GM13977 (cell line): ENCODE data around the gene COL27A1.

Experiments
- DNase-seq: peaks from one replicate; pipeline ENCODE4 v3.0.0; 2012; ENCODE audit warnings: low spot score
- in situ Hi-C: fragments of 300-500 bp; cut with MboI; formaldehyde crosslinking; loops from one replicate; pipeline ENCODE4 v1.12.0; 2022; ENCODE audit warnings: low sequenced_read_pairs, low pct_unique_long_range_greater_than_20kb, mixed read lengths, inconsistent platforms; ENCODE audit not compliant: unreplicated experiment
- TF ChIP-seq, protein P1 (sequence below): IDR thresholded peaks from 2 replicates; pipeline ENCODE4 v1.5.1; 2012; ENCODE audit warnings: mild to moderate bottlenecking, control low read depth; ENCODE audit not compliant: insufficient read depth; ENCODE audit errors: extremely low read depth, missing control alignments

Gene COL27A1

DNA sequence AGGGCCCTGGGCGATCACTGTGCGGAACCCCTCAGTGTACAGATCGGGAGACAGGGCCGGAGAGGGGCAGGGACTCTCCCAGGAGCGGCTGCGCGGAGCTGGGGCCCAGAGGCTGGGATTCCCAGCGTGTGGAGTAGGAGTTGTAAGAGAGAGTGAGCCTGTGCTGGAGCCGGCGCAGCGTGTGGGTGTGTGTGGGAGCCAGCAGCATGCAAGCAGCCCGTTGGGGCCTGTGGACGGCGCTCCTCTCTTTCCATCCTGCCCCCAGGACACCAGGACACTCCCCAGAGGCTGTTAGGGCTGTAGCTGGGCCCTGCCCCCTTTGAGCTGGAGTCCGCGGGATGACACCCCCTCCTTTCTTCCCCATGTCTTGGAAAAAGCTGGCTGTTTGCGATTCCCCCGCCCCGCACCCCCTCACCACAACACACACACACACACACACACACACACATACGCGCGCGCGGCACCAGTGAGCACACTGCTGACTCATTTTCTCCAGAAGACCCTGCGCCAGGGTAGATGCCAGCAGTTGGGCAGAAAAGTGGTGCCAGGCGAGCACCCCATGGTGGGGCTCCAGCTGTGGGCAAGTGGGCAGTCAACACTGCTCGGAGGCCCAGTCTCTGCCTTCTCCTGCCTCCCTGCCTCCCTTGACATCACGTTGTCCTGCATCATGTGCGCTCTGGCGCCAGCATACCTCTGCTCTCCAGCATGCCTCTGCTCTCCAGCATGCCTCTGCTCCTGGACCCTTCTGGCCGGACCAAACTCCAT lies 1.5 kb downstream of the COL27A1 start:
- DNase-seq = no peak
- in situ Hi-C loops = no loop called here
- TF ChIP-seq, protein P1, sequence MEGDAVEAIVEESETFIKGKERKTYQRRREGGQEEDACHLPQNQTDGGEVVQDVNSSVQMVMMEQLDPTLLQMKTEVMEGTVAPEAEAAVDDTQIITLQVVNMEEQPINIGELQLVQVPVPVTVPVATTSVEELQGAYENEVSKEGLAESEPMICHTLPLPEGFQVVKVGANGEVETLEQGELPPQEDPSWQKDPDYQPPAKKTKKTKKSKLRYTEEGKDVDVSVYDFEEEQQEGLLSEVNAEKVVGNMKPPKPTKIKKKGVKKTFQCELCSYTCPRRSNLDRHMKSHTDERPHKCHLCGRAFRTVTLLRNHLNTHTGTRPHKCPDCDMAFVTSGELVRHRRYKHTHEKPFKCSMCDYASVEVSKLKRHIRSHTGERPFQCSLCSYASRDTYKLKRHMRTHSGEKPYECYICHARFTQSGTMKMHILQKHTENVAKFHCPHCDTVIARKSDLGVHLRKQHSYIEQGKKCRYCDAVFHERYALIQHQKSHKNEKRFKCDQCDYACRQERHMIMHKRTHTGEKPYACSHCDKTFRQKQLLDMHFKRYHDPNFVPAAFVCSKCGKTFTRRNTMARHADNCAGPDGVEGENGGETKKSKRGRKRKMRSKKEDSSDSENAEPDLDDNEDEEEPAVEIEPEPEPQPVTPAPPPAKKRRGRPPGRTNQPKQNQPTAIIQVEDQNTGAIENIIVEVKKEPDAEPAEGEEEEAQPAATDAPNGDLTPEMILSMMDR = no peak

DNA sequence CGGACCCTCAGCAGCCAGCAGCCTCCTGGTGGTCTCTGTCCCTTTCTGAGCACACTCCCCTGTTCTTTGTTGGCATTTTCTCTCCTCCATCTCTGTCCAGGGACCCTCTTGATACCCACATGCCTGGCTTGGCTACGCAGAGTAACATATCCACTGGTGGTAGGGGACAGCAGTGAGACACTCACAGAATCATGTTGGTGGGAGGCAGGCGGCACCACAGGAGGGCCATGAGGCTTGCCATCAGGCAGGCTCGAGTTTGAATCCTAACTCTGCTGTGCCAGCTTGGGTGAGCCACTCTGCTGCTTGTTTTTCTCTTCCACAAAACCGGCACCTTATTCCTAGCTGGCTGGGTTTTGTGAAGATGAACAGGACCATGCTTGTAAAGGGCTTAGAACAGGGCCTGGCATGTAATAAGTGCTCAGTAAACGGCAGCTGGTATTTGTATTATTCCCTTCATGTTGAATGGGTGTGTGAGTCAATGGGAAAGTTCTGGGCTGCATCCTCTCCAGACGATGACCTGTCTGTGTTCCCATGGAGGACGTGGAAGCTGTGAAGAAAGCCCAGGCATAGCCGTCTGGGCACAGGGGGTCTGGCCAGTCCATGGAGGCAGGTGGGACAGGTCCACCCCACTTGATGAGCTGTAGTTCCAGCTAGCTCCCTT lies 2.3 kb downstream of the COL27A1 start:
- DNase-seq = no peak
- TF ChIP-seq, protein P1 = no peak
- in situ Hi-C loops = no loop called here

DNA sequence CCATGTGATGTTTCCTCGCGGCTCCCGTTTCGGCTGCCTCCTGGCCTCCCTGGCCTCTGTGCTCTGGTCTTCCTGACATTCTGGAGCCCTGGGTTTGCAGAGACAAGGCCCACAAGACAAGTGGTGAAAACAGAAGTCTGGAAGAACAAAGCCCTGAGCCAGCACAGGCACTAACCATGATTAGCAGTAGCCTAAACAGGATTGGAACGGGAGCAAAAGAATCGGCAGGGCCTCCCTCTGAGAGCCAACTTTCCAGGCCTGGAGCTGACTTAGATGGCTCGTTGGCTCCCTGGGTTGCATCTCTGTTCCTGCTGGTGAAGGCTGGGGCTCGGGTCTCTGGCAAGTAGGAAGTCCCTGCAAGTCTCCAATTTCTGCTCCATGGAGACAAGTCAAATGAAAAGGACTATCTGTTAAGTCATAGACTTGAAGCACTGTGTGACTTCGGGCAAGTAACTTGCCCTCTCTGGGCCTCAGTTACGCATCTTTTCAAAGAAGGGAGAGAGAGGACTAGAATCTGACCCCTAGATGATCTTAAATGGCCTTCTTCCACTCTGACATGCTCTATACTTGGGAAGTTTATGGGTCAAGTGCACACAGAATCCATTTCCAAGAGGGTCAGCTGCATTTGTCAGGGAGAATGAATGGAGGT lies 3.3 kb downstream of the COL27A1 start:
- DNase-seq = no peak
- TF ChIP-seq, protein P1 = no peak
- in situ Hi-C loops = no loop called here

DNA sequence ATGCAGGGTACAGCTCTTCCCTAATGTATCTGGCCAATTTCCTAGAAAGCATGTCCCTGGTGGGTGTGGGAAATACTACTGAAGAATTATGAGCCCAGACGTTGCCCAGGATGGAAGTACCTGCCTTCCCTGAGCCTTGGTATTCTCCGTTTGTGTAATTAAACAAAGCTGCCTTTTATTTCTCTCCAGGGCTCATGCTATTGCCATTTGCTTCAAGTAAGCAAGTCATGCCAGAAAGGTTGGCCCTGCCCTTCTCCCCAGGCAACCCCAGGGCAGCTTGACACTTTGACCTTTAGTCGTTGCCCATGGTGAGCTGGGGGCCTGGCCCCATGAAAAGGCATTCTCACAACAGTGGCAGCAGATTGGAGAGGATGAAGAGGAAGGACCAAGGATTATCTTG lies 4.4 kb downstream of the COL27A1 start:
- TF ChIP-seq, protein P1 = no peak
- DNase-seq = no peak
- in situ Hi-C loops = no loop called here

DNA sequence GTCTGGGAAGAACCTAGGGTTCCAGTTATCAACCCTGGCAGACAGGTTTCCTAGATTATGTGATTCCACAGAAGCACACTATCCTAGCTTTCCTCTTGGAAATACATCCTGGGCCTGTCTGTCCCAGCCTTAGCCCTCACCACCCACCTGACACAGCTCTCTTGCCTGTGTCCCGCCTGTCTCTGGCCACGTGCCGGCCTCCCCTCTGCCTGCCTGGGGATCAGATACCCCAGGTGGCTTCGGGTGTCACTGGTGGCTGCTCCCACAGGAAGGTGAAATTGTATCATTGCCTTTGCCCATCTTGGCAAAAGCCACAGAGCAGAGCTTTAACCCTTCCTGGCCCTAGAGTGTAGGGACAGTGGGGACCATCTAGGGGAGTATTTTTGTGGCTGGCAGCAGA lies 6.2 kb downstream of the COL27A1 start:
- in situ Hi-C loops = no loop called here
- DNase-seq = no peak
- TF ChIP-seq, protein P1 = no peak

DNA sequence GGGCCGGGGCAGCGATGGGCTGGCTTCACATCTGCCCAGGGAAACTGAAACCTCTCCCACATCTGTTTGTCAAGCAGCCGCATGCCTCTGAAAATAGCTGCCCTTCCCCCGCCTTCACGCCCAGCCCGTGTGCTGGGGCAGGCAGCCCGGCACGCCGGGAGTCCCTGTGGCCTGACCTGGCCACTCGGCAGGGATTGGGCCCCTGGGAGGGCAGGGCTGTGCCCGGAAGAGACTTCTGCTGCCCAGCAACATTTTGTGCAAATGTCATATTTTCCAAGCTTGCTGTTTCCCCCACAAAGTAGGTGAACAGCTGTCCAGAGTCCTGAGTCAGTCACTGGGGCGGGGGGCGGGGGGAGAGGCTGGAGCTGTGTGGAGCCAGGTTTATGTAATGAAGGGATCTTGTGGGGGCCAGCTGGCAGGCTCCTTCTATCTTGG lies 8.2 kb downstream of the COL27A1 start:
- in situ Hi-C loops = no loop called here
- TF ChIP-seq, protein P1 = no peak
- DNase-seq = no peak
